Myocyte (in vitro differentiated cells): Measurements from ENCODE around the gene NKPD1. TPM values are rescaled to one million over a fixed set of nuclear protein-coding genes. Genes with fewer than 3 reads are reported as not detected.

Experiments
- DNase-seq: peaks from one replicate; pipeline ENCODE4 v3.0.0-alpha.2; 2012; ENCODE audit warnings: low read depth
- polyA plus RNA-seq: library from polyadenylated mRNA; unstranded; fragments of >200 nt; gene quantifications from one replicate; pipeline ENCODE4 v1.2.1, GENCODE V29; 2012; ENCODE audit warnings: missing spikeins
- total RNA-seq: library from RNA; depleted of rRNA; stranded (reverse); fragments of >200 nt; gene quantifications from 2 replicates; pipeline ENCODE4 v1.2.3, GENCODE V29; 2014

The NKPD1 gene, protein sequence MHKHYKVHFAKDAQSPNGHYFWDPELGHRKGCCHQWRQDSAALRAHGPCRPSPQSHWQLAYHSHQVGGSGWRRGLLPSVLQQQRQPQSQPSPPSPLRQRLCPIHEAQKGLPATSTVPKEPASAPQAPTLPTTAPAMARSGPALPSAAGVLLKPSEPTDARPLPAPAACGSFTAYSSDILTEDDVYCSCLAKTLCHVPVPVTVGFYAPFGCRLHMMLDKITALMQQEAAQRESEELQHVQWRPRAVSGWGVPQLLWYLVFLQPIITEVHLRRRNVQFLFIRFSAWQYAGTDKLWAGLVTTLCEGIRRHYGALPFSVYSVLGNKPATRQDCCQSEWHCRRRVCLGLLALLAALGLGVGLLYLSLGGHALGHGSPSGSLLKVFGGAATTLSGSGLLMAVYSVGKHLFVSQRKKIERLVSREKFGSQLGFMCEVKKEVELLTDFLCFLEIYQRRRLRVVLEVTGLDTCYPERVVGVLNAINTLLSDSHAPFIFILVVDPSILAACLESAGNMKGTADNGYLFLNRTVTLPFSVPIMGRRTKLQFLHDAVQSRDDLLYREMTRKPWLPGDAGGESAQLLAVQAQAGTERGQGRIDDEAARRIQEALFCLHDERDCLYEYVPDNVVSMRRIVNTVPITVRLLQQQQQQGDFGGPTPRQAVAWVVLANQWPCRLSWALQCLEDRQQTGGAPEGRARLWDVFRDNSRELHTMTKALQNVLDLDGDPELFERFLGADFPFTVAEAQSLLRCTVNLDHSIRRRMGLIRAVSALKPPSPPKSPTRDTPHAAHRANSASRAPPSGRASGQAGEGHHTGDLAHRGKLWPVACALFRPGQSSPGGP
- total RNA-seq, result 0.10 and 0.13 TPM in 2 replicates
- 0.13 TPM for polyA plus RNA-seq

DNA sequence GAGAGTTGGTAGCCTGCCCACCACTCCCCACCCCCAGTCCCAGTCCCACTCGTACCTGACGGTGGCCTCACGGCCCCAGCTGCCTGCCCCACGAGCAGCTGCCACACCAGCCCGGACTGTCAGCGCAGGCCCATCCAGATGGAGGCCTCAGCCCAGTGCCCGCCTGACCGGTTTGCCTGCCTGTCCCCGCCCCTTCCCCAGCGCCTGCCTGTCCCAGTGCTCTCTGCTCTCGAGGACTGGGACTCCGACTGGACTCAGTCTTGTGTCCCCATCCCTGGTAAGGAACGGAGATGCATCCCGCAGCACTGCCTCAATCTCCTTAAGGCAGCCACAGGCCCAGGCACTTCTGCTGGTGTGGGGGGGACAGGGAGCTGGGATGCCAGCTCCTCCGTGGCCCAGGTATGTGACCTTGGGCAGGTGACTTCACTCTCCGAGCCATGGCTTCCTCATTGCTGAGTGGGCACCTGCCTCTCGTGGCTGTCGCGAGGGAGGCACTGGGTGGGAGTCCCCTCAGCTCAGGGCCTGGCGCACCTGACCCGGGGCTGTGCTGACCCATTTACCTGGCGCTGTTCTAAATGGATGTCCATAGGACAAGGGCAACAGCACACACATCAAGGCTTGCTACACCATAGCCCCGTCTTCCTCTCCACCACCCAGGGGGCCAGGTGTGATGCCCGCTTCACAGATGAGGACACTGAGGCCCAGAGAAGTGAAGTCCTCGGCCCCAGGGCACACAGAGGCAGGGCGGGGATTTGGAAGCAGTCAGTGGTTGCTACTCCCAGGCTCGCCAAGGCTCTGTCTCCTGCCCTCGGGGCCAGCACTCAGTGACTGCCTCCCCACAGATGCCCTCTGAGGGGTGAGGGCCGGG is at the start of gene NKPD1:
Gene NKPD1, minus strand, starts transcription at position 113 of the 868 bp plus-strand sequence. CDS start 832 bp downstream, outside the sequence.
- no peak for DNase-seq

DNA sequence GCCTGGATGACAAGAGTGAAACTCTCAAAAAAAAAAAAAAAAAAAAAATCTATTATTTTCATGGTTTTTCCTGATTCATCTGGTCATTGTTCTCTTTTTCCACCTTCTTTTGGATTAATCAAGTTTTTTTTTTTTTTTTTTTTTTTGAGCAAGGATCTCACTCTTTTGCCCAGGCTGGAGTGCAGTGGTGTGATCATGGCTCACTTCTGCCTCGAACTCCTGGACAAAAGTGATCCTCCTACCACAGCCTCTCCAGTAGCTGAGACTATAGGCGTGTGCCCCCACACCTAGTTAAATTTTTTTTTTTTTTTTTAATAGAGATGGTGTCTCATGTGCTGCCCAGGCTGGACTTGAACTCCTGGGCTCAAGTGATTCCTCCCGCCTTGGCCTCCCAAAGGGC is 45.5 kb upstream of the NKPD1 start:
- no peak for DNase-seq

DNA sequence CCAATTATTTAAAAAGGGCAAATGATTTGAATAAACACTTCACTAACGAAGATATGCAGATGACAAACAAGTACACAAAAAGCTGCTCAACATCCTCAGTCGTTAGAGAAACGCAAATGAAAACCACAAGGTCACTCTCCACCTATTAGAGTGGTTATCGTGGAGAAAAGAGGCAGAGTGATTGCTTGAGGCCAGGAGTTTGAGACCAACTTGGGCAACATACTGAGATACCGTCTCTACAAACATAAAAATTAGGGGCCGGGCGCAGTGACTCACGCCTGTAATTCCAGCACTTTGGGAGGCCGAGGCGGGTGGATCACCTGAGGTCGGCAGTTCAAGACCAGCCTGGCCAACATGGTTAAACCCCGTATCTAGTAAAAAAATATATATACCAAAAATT is 45.0 kb upstream of the NKPD1 start:
- DNase-seq, result no peak

DNA sequence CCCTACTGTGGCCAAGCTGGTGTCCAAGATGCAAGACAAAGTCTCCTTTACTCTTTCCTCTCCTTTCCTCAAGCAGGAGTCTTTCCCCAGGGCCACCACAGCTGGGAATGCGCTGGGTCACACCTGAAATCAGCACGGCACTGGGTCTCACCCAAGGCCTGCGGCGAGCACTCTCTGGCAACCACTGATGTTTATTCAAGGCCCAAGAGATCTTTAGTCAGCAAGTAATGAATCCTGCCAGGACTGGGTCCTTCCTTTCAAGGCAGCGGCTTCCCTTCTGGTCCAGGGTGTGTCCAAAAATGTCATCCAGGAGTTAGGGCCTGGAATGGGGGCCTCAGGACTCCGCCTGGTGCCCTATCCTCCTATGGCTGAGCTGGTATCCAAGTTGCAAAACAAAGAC is 41.9 kb upstream of the NKPD1 start:
- DNase-seq, result no peak

DNA sequence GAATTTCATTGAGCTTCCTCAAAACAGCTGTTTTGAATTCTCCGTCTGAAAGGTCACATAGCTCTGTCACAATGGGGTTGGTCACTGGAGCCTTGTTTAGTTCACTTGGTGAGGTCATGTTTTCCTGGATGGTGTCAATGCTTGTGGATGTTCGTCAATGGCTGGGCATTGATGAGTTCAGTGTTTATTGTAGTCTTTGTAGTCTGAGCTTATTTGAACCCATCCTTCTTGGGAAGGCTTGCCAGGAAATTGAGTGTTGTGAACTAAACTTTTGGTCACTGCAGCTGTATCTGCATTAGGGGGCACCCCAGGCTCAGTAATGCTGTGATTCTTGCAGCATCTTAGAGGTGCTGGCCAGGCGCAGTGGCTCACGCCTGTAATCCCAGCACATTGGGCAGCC is 39.8 kb upstream of the NKPD1 start:
- peak; percentile 35 for DNase-seq

DNA sequence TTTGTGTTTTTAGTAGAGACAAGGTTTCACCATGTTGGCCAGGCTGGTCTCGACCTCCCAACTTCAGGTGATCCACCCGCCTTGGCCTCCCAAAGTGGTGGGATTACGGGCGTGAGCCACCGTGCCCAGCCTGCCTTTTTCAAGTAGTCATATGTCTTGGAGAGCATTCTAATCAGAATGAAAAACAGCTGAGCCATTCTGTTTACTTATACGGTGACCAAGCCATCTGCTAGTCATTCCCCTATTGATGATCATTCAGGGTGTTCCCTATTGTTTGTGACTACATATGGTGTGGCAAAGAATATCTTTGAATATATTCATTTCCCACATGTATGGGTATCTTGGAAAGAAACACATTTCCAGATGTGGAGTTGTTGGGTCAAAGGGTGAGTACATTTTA is 35.0 kb upstream of the NKPD1 start:
- DNase-seq, result no peak

DNA sequence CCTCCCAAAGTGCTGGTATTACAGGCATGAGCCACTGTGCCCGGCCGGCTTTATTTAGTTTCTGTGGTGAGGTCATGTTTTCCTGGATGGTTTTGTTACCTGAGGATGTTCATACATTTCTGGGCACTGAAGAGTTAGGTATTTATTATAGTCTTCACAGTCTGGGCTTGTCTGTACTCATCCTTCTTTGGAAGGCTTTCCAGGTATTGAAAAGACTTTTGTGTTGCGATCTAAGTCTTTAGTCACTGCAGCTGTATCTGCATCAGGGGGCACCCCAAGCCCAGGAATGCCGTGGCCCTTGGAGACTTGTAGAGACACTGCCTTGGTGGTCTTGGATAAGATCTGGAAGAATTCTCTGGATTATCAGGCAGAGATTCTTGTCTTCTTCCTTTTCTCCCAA is 30.6 kb upstream of the NKPD1 start:
- DNase-seq, result no peak

DNA sequence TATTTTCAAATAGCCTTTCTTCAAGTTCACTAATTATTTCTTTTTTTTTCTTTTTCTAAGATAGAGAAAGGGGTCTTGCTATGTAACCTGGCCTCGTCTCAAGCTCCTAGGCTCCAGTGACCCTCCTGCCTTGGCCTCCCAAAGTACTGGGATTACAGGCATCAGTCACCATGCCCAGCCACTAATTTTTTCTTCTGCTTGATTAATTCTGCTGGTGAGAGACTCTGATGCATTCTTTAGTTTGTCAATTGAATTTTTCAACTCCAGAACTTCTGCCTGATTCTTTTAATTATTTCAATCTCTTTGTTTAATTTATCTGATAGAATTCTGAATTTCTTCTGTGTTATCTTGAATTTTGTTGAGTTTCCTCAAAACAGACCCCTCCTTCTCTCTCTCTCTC is 29.2 kb upstream of the NKPD1 start:
- DNase-seq, result no peak

DNA sequence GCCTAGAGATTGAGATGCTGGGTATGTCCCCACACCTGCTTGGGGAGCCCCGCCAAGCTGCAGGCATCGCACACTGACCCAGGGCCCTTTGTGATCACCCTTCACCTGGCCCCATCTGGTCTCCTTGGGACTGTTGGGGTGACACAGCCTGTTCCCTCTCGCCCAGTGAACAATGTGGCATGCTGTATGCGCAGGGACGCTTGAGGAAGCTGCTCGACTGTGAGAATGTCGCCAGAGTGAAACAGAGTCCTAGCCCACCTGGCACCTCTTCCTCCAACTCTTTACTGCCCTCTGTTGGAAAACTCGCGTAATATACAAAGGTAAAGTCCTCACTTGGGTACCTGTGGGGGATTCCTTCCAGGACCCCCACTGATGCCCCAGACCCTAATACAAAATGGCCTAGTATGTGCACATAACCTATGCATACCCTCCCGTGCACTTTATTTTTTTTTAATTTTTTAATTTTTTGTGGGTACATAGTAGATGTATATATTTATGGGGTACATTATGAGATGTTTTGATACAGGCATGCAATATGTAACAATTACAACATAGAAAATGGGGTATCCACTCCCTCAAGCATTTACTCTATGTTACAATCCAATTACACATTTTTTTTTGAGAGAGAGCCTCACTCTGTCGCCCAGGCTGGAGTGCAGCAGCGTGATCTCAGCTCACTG is 26.8 kb upstream of the NKPD1 start:
- no peak for DNase-seq

DNA sequence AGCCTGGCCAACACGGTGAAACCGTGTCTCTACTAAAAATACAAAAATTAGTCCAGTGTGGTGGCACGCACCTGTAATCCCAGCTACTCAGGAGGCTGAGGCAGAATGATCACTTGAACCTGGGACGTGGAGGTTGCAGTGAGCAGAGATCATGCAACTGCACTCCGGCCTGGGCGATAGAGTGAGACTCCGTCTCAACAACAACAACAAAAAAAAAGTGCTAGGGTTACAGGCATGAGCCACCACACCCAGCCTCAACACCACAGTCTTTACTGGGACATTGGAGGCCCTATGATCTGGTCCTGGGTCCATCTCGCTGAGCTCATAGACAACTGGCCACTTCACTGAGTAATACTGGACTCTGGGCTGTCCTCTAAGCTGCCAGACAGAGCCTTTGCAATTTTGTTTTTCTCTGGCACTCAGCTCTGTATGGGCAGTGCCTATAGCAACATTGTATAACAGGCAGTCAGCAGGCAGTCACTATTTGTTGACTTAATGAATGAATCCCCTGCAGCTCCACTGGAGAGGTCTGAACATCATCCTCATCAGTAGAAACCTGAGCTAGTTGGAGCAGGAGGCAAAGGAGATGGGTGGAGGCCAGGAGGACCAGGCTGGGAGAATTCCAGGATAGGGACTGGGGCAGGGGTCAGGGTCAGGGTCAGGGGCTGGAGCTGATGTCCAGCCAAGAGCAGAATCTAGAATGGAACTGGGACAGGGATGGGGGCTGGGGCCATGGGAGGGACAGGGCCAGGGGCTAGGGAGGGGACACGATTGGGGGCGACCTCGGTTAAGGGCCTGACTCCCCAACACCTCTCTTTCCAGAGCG is 25.9 kb upstream of the NKPD1 start:
- no peak for DNase-seq

DNA sequence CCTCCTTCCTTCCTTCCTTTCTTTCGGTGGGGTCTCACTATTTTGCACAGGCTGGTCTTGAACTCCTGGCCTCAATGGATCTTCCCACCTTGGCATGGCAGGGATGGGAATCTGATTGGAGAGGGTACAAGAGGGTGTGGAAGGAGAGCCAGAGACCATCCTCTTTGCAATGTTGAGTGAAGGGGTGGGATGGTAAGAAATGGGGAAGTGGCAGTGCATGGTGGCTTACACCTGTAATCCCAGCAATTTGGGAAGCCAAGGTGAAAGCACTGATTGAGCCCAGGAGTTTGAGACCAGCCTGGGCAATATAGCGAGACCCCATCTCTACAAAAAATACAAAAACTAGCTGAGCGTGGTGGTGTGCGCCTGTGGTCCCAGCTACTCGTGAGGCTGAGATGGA is 23.3 kb upstream of the NKPD1 start:
- no peak for DNase-seq

DNA sequence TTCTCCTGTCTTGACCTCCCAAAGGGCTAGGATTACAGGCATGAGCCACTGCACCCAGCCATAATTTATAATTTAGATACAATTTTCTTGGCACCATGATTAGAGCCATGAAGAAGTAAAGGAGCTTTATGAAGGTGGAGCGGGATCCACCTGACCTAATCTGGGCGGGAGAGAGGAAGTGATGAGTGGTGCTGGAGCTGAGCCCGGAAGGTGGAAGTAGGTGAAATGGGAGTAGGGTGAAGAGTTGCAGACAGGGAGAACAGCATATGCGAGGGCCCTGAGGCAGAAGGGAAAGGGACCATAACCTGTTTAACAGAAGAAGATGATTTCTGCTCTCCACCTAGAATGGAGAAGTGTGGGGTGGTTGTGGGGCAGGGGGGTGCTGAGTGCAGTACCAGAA is 22.0 kb upstream of the NKPD1 start:
- DNase-seq, result no peak

DNA sequence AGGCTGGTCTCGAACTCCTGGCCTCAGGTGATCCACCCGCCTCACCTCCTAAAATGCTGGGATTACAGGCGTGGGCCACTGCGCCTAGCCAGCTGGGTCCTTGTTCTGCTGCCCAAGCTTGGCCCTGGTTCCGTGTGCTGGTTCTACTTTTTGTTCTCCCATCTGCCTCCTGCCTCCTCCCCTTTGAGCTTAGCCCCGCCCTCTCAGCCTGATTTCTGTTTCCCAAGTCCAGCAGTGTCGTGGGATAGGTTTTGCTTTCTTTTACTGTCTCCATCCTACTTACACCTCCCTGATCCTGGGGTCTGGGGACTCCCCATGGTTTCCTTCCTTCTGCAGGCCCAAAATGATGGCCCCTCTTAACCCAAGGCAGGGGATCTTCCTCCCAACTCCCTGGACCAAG is 20.2 kb upstream of the NKPD1 start:
- no peak for DNase-seq

DNA sequence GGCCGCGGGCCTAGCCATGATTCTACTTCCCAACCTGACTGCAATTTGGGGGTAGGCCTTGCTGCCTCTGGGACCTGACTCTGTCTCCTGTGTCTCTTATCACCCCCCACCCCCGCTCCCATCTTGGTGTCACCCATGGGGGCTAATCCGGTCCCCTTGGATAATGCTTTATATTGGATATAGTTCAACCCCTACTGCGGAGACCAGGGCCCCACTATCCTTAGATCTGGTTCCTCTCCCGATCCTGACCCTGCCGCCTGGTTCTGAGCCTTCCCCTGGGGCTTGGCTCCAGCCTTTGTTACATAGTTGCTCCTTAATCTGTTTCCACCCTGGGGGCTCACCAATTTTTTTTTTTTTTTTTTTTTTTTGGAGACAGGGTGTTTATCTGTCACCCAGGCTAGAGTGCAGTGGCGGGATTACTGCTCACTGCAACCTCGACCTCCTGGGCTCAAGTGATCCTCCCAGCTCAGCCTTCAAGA is 19.1 kb upstream of the NKPD1 start:
- DNase-seq, result no peak

DNA sequence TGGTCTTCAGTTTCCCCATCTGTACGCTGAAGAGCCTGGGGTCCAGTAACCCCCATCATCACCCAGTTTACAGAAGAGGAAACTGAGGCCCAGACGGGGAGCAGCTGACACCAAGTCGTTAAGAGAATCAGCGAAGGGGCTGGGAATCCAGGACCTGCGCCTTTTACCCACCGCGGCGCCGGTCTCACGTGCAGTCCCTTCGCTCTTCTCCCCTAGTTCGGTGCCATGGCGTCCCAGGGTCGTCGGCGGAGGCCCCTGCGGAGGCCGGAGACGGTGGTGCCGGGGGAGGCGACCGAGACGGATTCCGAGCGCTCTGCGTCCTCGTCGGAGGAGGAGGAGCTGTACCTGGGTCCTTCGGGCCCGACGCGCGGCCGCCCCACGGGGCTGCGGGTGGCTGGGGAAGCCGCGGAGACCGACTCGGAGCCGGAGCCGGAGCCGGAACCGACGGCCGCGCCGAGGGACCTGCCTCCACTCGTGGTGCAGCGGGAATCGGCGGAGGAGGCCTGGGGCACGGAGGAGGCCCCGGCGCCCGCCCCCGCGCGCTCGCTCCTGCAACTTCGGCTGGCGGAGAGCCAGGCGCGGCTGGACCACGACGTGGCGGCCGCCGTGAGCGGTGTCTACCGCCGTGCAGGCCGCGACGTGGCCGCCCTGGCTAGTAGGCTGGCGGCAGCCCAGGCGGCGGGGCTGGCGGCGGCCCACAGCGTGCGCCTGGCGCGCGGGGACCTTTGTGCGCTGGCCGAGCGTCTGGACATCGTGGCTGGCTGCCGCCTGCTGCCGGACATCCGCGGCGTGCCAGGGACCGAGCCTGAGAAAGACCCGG is 18.5 kb upstream of the NKPD1 start:
- DNase-seq, result peak; percentile 20

DNA sequence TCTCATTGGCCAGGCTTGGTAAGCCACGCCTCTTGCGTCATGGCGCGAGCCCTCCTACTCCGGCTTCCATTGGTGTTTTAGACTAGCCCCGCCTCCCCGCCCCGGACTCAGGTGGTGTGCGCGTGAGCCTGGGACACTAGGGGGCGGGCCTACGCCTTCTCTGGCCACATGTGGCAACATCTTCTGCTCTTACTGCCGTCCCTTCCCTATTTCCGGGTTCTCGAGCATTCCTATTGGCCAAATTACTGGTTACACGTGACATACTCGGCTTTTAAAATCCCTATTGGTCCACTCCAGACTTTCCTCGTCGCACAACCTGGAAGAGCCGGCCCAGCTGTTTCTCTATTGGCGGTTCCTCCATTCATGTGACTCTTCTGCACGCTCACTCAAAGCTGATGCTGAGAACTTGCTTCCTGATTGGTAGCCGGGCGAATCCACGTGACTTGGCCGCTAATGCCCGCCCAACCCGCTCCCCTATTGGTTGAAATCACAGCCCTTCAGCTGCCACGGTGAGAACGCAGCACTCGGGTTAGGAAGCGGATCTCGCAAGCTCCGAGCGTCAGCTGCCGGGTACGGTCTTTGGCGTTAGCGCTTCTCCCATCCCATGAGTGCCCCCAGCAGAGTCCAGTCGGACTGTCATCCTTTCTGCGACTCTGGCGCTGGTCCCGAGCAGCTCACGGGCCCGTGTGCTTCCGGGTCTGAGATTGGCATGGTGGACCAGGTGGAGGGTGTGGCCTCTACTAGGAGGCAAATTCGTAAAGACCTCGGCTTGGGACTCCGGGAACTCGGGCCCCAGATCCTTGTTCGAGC is 17.7 kb upstream of the NKPD1 start, which contains the start of gene BLOC1S3:
Gene BLOC1S3, plus strand, starts transcription at position 523 of the 810 bp plus-strand sequence. CDS start 513 bp downstream, outside the sequence.
- peak; percentile 100 for DNase-seq

DNA sequence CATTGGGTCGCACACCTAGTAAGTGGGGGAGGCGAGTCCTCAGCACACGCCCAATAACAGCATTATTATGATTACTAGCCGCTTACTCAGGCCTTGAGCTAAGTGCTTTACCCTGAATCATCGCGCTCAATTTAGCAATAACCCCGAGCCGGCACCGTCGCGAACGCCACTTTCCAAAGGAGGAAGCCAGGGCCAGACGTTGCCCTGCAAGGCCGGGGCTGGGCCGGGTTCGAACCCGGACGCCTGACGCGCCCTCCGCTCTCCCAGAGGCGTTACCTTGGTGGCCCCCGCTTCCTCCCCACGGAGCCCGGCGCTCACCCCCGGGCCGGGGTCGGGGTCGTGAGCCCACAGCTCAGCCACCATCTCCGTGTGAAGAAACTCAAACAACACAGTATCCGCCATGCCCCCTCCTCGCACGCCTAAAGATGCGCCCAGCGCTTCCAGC is 17.1 kb upstream of the NKPD1 start, which contains the start of gene TRAPPC6A:
Gene TRAPPC6A, minus strand, starts transcription at position 421 of the 445 bp plus-strand sequence. Its CDS starts 19 bp downstream, at position 402.
- no peak for DNase-seq
